H1 (cell line): Measurements from ENCODE around the gene DPY19L1.

Experiments used
- ATF2 ChIP-seq: IDR thresholded peaks from 2 replicates; pipeline ENCODE4 v1.6.1; 2012; ENCODE audit warnings: low read length, inconsistent platforms
- CEBPB ChIP-seq: IDR thresholded peaks from 2 replicates; pipeline ENCODE4 v1.6.1; 2012; ENCODE audit warnings: low read depth, low read length
- CTCF ChIP-seq, 3 experiments: IDR thresholded peaks; 1 replicate in 2 of 3; 2 replicates in 1 of 3; pipeline versions ENCODE4 v1.5.1 to v1.6.1; 2011; ENCODE audit warnings: low read length in 3 of 3, mild to moderate bottlenecking in 3 of 3, inconsistent platforms in 2 of 3, low read depth in 1 of 3, moderate library complexity in 1 of 3; ENCODE audit not compliant: insufficient read depth in 1 of 3; ENCODE audit errors: control extremely low read depth in 1 of 3
- E2F6 ChIP-seq: IDR thresholded peaks from 2 replicates; pipeline ENCODE4 v1.6.1; 2012; ENCODE audit warnings: inconsistent platforms
- EGR1 ChIP-seq: IDR thresholded peaks from 2 replicates; pipeline ENCODE4 v1.6.1; 2011; ENCODE audit warnings: low read depth, low read length, borderline replicate concordance
- EP300 ChIP-seq, 2 experiments: IDR thresholded peaks; 1 replicate in 1 of 2; 2 replicates in 1 of 2; pipeline ENCODE4 v1.6.1; 2011 to 2012; ENCODE audit warnings: low read depth in 2 of 2, low read length in 2 of 2, mild to moderate bottlenecking in 2 of 2, borderline replicate concordance in 1 of 2, inconsistent platforms in 1 of 2, moderate library complexity in 1 of 2
- EZH2 ChIP-seq: fragments of 200-600 bp; sonication (generic); IDR thresholded peaks from 2 replicates; pipeline ENCODE4 v1.7.1; 2012; ENCODE audit warnings: low read depth, mild to moderate bottlenecking, moderate library complexity, low read length, inconsistent platforms; ENCODE audit not compliant: severe bottlenecking
- JUN ChIP-seq: IDR thresholded peaks from 2 replicates; pipeline ENCODE4 v1.6.1; 2011; ENCODE audit warnings: low read depth, mild to moderate bottlenecking, improper control_type of control experiment, low read length
- PHF8 ChIP-seq: fragments of 200-600 bp; sonication (generic); conservative IDR thresholded peaks from 2 replicates; pipeline ENCODE4 v1.7.1; 2012; ENCODE audit warnings: low read depth, mild to moderate bottlenecking, inconsistent platforms, low read length, moderate library complexity
- POLR2A ChIP-seq, 2 experiments: IDR thresholded peaks; 1 replicate in 1 of 2; 2 replicates in 1 of 2; pipeline ENCODE4 v1.6.1; 2011; ENCODE audit warnings: low read depth in 2 of 2, low read length in 2 of 2, mild to moderate bottlenecking in 2 of 2; ENCODE audit errors: control extremely low read depth in 1 of 2
- RAD21 ChIP-seq, 2 experiments: IDR thresholded peaks in 1 of 2; conservative IDR thresholded peaks in 1 of 2; 2 replicates each; pipeline ENCODE4 v1.6.1; 2011; ENCODE audit warnings: low read depth in 2 of 2, low read length in 2 of 2, improper control_type of control experiment in 1 of 2, inconsistent platforms in 1 of 2, mild to moderate bottlenecking in 1 of 2, moderate library complexity in 1 of 2
- RXRA ChIP-seq: IDR thresholded peaks from 2 replicates; pipeline ENCODE4 v1.6.1; 2011; ENCODE audit warnings: low read depth, mild to moderate bottlenecking, low read length, moderate library complexity; ENCODE audit not compliant: insufficient read depth
- SIX5 ChIP-seq: IDR thresholded peaks from 2 replicates; pipeline ENCODE4 v1.6.1; 2011; ENCODE audit warnings: mild to moderate bottlenecking, low read depth, low read length

GRCh38 chr7:35019179-35019729 lies 18.0 kb downstream of the DPY19L1 start:
- no peak for TF ChIP-seq CTCF (IDR thresholded peaks at IDR 0.05; ENCODE audit: control extremely low read depth in 1 of 3, insufficient read depth in 1 of 3, low read depth in 1 of 3, low read length in 3 of 3)
- TF ChIP-seq POLR2A (IDR thresholded peaks at IDR 0.05; ENCODE audit: control extremely low read depth in 1 of 2, low read depth in 2 of 2, low read length in 2 of 2), result no peak
- no peak for TF ChIP-seq PHF8
- TF ChIP-seq E2F6, result no peak
- TF ChIP-seq RAD21 (IDR thresholded peaks at IDR 0.05 in 1 of 2, conservative IDR thresholded peaks at IDR 0.05 in 1 of 2; ENCODE audit: low read depth in 2 of 2, low read length in 2 of 2), result no peak
- TF ChIP-seq CEBPB, result no peak
- no peak for TF ChIP-seq EZH2
- no peak for TF ChIP-seq EP300 (IDR thresholded peaks at IDR 0.05; ENCODE audit: borderline replicate concordance in 1 of 2, low read depth in 2 of 2, low read length in 2 of 2)
- no peak for TF ChIP-seq RXRA
- no peak for TF ChIP-seq EGR1
- TF ChIP-seq JUN, result no peak
- no peak for TF ChIP-seq SIX5
- no peak for TF ChIP-seq ATF2
